HEK293T (cell line): ENCODE results near the gene PRR3.

Experiments used
- BHLHE40 ChIP-seq: fragments of 450-650 bp; IDR thresholded peaks from 2 replicates; pipeline ENCODE4 v1.6.1; 2016; ENCODE audit warnings: mild to moderate bottlenecking, moderate library complexity, borderline replicate concordance
- CTBP1 ChIP-seq: fragments of 450-650 bp; IDR thresholded peaks from 2 replicates; pipeline ENCODE4 v1.6.1; 2016; ENCODE audit warnings: borderline replicate concordance
- ELF4 ChIP-seq: fragments of 450-650 bp; IDR thresholded peaks from 2 replicates; pipeline ENCODE4 v1.6.1; 2017; ENCODE audit warnings: antibody characterized with exemption
- FOXK2 ChIP-seq: fragments of 450-650 bp; IDR thresholded peaks from 2 replicates; pipeline ENCODE4 v1.6.1; 2016; ENCODE audit warnings: mild to moderate bottlenecking
- FOXM1 ChIP-seq: fragments of 450-650 bp; IDR thresholded peaks from 2 replicates; pipeline ENCODE4 v1.6.1; 2017; ENCODE audit warnings: mild to moderate bottlenecking, borderline replicate concordance
- L3MBTL2 ChIP-seq: fragments of 450-650 bp; conservative IDR thresholded peaks from 2 replicates; pipeline ENCODE4 v1.6.1; 2016; ENCODE audit warnings: mild to moderate bottlenecking
- ZNF384 ChIP-seq: fragments of 450-650 bp; IDR thresholded peaks from 2 replicates; pipeline ENCODE4 v1.6.1; 2016
- TF ChIP-seq, protein P1 (sequence below): fragments of 450-650 bp; IDR thresholded peaks from 2 replicates; pipeline ENCODE4 v1.6.1; 2016

DNA sequence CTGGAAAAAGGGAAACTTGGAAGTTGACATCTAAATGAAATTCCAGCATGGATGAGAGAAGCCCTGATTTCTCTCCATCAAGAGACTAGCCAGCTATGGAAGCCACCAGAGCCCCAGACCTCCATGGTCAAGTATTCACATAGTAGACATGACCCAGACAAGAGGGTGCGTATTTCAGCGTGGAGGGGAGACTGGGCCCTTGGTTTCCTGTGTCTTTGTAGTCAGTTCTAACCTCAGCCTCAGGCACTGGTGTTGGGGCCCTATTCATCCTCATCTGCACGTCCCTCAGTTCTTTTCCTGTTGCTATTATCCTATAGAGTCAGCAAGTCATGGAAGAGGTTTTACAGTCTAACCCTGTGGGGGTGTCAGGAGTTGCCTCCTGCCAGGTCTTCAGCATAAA, 13.3 kb upstream of the PRR3 start:
- no peak for TF ChIP-seq CTBP1
- no peak for TF ChIP-seq FOXM1
- no peak for TF ChIP-seq ZNF384
- TF ChIP-seq, protein P1, sequence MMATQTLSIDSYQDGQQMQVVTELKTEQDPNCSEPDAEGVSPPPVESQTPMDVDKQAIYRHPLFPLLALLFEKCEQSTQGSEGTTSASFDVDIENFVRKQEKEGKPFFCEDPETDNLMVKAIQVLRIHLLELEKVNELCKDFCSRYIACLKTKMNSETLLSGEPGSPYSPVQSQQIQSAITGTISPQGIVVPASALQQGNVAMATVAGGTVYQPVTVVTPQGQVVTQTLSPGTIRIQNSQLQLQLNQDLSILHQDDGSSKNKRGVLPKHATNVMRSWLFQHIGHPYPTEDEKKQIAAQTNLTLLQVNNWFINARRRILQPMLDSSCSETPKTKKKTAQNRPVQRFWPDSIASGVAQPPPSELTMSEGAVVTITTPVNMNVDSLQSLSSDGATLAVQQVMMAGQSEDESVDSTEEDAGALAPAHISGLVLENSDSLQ, result no peak
- TF ChIP-seq L3MBTL2, result no peak
- no peak for TF ChIP-seq BHLHE40
- no peak for TF ChIP-seq FOXK2
- TF ChIP-seq ELF4, result no peak
